ENCODE measurements around the gene AOPEP. TPM values are rescaled to one million over a fixed set of nuclear protein-coding genes. Genes with fewer than 3 reads are reported as not detected.

The AOPEP gene
- total and polyA plus RNA-seq, 2 donors (not counting 1 experiment from before 2014, with no cell fraction given) = 66.1 to 94.1 TPM

- TF ChIP-seq EZH2 (IDR thresholded peaks at IDR 0.05; ENCODE audit: low read length, missing control alignments) (no peak), CTCF (conservative IDR thresholded peaks at IDR 0.05 in 1 of 2, IDR thresholded peaks at IDR 0.05 in 1 of 2; ENCODE audit: low read depth in 1 of 2, low read length in 2 of 2) (peak in 1 of 2 donors; percentile 11)
- Histone ChIP-seq H3K27ac (ENCODE audit: insufficient read depth, low read length) (peak overlapping the region; percentile 29), H3K4me2 (ENCODE audit: extremely low read depth, insufficient read depth, low read length) (no peak overlapping the region), H4K20me1 (ENCODE audit: control insufficient read depth, extremely low read depth, insufficient read depth, low read length) (no peaks in the 10 kb centered on the region), H3K9ac (ENCODE audit: insufficient read depth, low read length) (no peak overlapping the region), H3K79me2 (ENCODE audit: control insufficient read depth, insufficient read depth, low read length) (peaks cover 13% of the 10 kb centered on the region), H3K36me3 (ENCODE audit: control insufficient read depth, insufficient read depth, low read length) (peaks cover 35% of the 10 kb centered on the region), H3K9me3 (ENCODE audit: control insufficient read depth, insufficient read depth, low read depth, low read length) (no peaks in the 10 kb centered on the region), H2AFZ (ENCODE audit: low read length) (no peak overlapping the region), H3K4me1 (ENCODE audit: control insufficient read depth, extremely low read depth, insufficient read depth, low read length) (peaks cover 42% of the 10 kb centered on the region), H3K4me3 (replicated peaks in 1 of 4; ENCODE audit: control extremely low read depth in 1 of 4, insufficient read depth in 1 of 4, low read depth in 3 of 4, low read length in 4 of 4) (no peak overlapping the region), H3K27me3 (ENCODE audit: control insufficient read depth, insufficient read depth, low read length) (no peaks in the 10 kb centered on the region)
- no peak for DNase-seq (ENCODE audit: low read depth in 2 of 2)
Observed at GRCh38 chr9:95087659-95088242, 361.3 kb downstream of the AOPEP start.

DNA sequence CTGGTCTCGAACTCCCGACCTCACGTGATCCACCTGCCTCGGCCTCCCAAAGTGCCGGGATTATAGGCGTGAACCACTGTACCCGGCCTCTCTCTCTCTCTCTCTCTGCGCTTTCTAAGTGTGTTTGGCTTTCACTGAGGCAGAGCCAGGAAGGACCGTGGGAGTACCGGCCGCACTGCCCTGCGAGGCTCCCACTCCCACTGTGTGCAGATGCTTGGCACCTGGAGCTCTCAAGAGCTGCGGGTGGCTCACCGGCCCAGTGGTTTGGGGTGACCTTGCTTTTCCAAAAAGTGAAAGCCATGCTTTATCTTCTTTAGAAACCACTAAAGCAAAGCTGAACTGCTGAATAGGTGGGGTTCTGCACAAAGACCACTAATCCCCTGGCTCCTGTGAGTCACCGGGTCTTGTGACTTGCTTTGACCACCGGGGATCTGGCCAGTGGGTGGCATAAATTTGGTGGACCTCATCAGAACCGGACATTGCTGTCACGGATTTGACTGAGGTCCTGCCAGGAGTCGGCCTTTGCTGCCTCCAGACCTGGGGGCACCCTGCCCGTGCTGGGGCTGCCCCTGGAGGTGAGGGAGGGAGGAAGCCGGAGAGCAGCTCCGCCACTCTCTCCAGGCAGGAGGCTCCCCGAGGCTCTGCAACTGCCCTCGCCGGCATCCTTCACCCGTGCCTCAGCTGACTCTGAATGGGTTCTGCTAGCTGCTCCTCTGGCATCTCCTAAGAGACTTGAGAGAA lies 362.1 kb downstream of the AOPEP start:
- Histone ChIP-seq H2AFZ (ENCODE audit: low read length) (no peak overlapping the region), H4K20me1 (ENCODE audit: control insufficient read depth, extremely low read depth, insufficient read depth, low read length) (no peaks in the 10 kb centered on the region), H3K4me2 (ENCODE audit: extremely low read depth, insufficient read depth, low read length) (no peak overlapping the region), H3K36me3 (ENCODE audit: control insufficient read depth, insufficient read depth, low read length) (peaks cover 26% of the 10 kb centered on the region), H3K4me3 (replicated peaks in 1 of 4; ENCODE audit: control extremely low read depth in 1 of 4, insufficient read depth in 1 of 4, low read depth in 3 of 4, low read length in 4 of 4) (no peak overlapping the region), H3K9ac (ENCODE audit: insufficient read depth, low read length) (no peak overlapping the region), H3K27ac (ENCODE audit: insufficient read depth, low read length) (peak overlapping the region; percentile 32), H3K27me3 (ENCODE audit: control insufficient read depth, insufficient read depth, low read length) (no peaks in the 10 kb centered on the region), H3K4me1 (ENCODE audit: control insufficient read depth, extremely low read depth, insufficient read depth, low read length) (peaks cover 47% of the 10 kb centered on the region), H3K79me2 (ENCODE audit: control insufficient read depth, insufficient read depth, low read length) (peaks cover 7% of the 10 kb centered on the region), H3K9me3 (ENCODE audit: control insufficient read depth, insufficient read depth, low read depth, low read length) (no peaks in the 10 kb centered on the region)
- TF ChIP-seq EZH2 (IDR thresholded peaks at IDR 0.05; ENCODE audit: low read length, missing control alignments) = no peak
- TF ChIP-seq CTCF (conservative IDR thresholded peaks at IDR 0.05 in 1 of 2, IDR thresholded peaks at IDR 0.05 in 1 of 2; ENCODE audit: low read depth in 1 of 2, low read length in 2 of 2) = no peak
- peak in 1 of 2 donors; percentile 54 for DNase-seq (ENCODE audit: low read depth in 2 of 2)

- Histone ChIP-seq H4K20me1 (ENCODE audit: control insufficient read depth, extremely low read depth, insufficient read depth, low read length) (no peaks in the 10 kb centered on the region), H3K79me2 (ENCODE audit: control insufficient read depth, insufficient read depth, low read length) (peaks cover 4% of the 10 kb centered on the region), H3K27me3 (ENCODE audit: control insufficient read depth, insufficient read depth, low read length) (no peaks in the 10 kb centered on the region), H3K9me3 (ENCODE audit: control insufficient read depth, insufficient read depth, low read depth, low read length) (no peaks in the 10 kb centered on the region), H3K4me2 (ENCODE audit: extremely low read depth, insufficient read depth, low read length) (no peak overlapping the region), H3K27ac (ENCODE audit: insufficient read depth, low read length) (no peak overlapping the region), H3K4me3 (replicated peaks in 1 of 4; ENCODE audit: control extremely low read depth in 1 of 4, insufficient read depth in 1 of 4, low read depth in 3 of 4, low read length in 4 of 4) (no peak overlapping the region), H3K4me1 (ENCODE audit: control insufficient read depth, extremely low read depth, insufficient read depth, low read length) (peaks cover 47% of the 10 kb centered on the region), H3K9ac (ENCODE audit: insufficient read depth, low read length) (no peak overlapping the region), H2AFZ (ENCODE audit: low read length) (no peak overlapping the region), H3K36me3 (ENCODE audit: control insufficient read depth, insufficient read depth, low read length) (peaks cover 25% of the 10 kb centered on the region)
- DNase-seq (ENCODE audit: low read depth in 2 of 2) = no peak
- no peak for TF ChIP-seq CTCF (conservative IDR thresholded peaks at IDR 0.05 in 1 of 2, IDR thresholded peaks at IDR 0.05 in 1 of 2; ENCODE audit: low read depth in 1 of 2, low read length in 2 of 2)
- TF ChIP-seq EZH2 (IDR thresholded peaks at IDR 0.05; ENCODE audit: low read length, missing control alignments) = no peak
Observed at GRCh38 chr9:95089257-95090022, 362.9 kb downstream of the AOPEP start.
